Measurements from ENCODE around the gene SLC5A2. TPM values are rescaled to one million over a fixed set of nuclear protein-coding genes. Genes with fewer than 3 reads are reported as not detected.
"Not testable (repeated sequence)": the region's sequence is repeated elsewhere in the genome, so short reads cannot be mapped to it uniquely, and the experiment has no call there.

The SLC5A2 gene
- total RNA-seq, 4 donors from 2014 or later = 1.1 to 1.4 TPM; not detected in 2

DNA sequence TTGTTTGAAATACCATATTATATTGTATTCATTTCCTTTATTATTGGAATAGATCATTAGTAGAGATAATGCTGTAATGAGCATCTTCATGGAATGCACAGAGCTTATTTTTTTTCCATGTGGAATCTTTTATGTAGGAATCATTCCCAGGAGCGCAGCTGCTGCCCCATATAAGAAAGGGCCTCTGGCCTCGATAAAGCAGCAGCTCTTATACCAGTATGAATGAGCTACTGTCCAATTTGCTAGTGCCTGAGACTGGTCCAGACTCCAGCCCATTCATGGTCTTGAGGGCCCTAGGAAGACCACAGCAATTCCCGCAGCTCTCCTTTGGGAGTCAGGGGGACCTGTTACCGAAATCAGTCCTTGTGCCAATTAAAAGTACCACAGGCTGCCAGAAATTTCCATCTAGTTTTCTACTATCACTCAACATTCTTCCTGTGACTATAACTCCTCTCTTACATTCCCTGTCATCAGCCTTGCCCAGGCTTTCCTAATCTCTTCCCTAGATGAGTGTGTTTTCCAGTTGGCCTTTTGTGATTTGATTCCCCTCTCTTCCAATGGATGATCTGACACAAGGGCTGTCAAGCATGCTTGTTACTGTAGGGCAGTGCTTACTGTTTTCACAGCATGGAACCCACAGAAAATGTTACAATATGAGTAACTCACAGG, 42.3 kb upstream of the SLC5A2 start:
- TF ChIP-seq, protein P1, sequence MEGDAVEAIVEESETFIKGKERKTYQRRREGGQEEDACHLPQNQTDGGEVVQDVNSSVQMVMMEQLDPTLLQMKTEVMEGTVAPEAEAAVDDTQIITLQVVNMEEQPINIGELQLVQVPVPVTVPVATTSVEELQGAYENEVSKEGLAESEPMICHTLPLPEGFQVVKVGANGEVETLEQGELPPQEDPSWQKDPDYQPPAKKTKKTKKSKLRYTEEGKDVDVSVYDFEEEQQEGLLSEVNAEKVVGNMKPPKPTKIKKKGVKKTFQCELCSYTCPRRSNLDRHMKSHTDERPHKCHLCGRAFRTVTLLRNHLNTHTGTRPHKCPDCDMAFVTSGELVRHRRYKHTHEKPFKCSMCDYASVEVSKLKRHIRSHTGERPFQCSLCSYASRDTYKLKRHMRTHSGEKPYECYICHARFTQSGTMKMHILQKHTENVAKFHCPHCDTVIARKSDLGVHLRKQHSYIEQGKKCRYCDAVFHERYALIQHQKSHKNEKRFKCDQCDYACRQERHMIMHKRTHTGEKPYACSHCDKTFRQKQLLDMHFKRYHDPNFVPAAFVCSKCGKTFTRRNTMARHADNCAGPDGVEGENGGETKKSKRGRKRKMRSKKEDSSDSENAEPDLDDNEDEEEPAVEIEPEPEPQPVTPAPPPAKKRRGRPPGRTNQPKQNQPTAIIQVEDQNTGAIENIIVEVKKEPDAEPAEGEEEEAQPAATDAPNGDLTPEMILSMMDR (IDR thresholded peaks at IDR 0.05) = no peak
- TF ChIP-seq EP300 (IDR thresholded peaks at IDR 0.05) (no peak), POLR2AphosphoS5 (IDR thresholded peaks at IDR 0.05) (no peak), POLR2A (IDR thresholded peaks at IDR 0.05) (no peak)
- H3K4me1 ChIP-seq = peaks cover 5% of the 10 kb centered on the region
- no peaks in the 10 kb centered on the region for H3K9me3 ChIP-seq
- H3K4me3 ChIP-seq = no peak overlapping the region
- DNase-seq (ENCODE audit: low spot score in 2 of 2) = no peak
- no peak overlapping the region for H3K27ac ChIP-seq
- H3K36me3 ChIP-seq = no peaks in the 10 kb centered on the region
- WGBS = 67% methylated on average over 4 of the region's 4 CpGs
- no peaks in the 10 kb centered on the region for H3K27me3 ChIP-seq

DNA sequence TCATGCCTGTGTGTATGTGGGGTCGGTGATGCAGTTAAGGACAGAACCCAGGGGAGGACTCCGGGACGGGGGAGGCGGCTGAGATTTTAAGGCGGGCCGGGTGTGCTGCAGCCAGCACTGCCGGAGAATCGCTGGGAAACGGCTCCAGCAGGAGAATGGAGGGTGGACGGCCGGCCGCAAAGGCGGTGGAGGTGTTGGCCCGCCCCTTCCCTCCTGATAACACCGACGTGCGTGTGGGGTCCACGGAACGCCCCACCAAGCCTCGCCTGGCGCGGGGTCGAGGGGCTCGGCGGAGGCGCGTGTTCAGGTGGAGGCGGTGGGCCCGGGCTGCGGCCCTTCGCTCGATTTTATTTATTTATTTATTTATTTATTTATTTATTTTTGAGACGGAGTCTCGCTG, 41.0 kb upstream of the SLC5A2 start:
- Histone ChIP-seq H3K4me1 (peaks cover 5% of the 10 kb centered on the region), H3K36me3 (no peaks in the 10 kb centered on the region), H3K4me3 (peak overlapping the region; percentile 52), H3K27ac (peak overlapping the region; percentile 60), H3K9me3 (no peaks in the 10 kb centered on the region), H3K27me3 (no peaks in the 10 kb centered on the region)
- WGBS = 60% methylated on average over 33 of the region's 34 CpGs
- DNase-seq (ENCODE audit: low spot score in 2 of 2) = no peak
- TF ChIP-seq POLR2AphosphoS5 (IDR thresholded peaks at IDR 0.05) (no peak), POLR2A (IDR thresholded peaks at IDR 0.05) (no peak), EP300 (IDR thresholded peaks at IDR 0.05) (no peak)
- TF ChIP-seq, protein P1 (IDR thresholded peaks at IDR 0.05) = no peak

DNA sequence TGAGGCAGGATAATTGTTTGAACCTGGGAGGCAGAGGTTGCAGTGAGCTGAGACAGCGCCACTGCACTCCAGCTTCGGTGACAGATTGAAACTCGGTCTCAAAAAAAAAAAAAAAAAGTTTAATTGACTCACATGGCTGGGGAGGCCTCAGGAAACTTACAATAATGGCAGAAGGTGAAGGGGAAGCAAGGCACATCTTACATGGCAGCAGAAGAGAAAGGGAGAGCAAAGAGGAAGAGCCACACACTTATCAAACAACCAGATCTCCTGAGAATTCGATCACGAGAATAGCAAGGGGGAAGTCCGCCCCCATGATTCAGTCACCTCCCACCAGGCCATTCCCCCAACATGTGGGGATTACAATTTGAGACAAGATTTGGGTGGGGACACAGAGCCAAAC, 37.0 kb upstream of the SLC5A2 start:
- H3K27ac ChIP-seq; H3K9me3 ChIP-seq; H3K4me3 ChIP-seq; H3K4me1 ChIP-seq; H3K27me3 ChIP-seq; DNase-seq (ENCODE audit: low spot score in 2 of 2); H3K36me3 ChIP-seq: not testable (repeated sequence)
- 80% methylated on average over 6 of the region's 6 CpGs for WGBS

DNA sequence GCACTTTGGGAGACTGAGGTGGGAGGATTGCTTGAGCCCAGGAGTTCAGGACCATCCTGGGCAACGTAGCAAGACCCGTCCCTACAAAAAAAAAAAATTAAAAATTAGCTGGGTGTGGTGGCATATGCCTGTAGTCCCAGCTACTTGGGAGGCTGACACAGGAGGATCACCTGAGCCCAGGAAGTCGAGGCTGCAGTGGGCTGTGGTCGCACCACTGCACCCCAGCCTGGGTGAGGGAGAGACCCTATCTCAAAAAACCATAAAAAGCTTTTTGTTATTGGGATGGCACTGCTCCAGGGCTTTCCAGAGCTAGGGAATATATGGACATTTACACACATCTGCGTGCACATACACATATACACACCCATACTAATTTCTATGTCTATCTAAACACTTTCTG, 31.7 kb upstream of the SLC5A2 start:
- no peaks in the 10 kb centered on the region for H3K27me3 ChIP-seq
- 79% methylated on average over 5 of the region's 5 CpGs for WGBS
- H3K4me1 ChIP-seq = peaks cover 51% of the 10 kb centered on the region
- TF ChIP-seq POLR2AphosphoS5 (IDR thresholded peaks at IDR 0.05) (no peak), EP300 (IDR thresholded peaks at IDR 0.05) (no peak), POLR2A (IDR thresholded peaks at IDR 0.05) (no peak)
- TF ChIP-seq, protein P1 (IDR thresholded peaks at IDR 0.05) = no peak
- H3K27ac ChIP-seq = no peak overlapping the region
- DNase-seq (ENCODE audit: low spot score in 2 of 2) = peak; percentile 17 to 37
- H3K4me3 ChIP-seq = no peak overlapping the region
- H3K9me3 ChIP-seq = no peaks in the 10 kb centered on the region
- no peaks in the 10 kb centered on the region for H3K36me3 ChIP-seq

DNA sequence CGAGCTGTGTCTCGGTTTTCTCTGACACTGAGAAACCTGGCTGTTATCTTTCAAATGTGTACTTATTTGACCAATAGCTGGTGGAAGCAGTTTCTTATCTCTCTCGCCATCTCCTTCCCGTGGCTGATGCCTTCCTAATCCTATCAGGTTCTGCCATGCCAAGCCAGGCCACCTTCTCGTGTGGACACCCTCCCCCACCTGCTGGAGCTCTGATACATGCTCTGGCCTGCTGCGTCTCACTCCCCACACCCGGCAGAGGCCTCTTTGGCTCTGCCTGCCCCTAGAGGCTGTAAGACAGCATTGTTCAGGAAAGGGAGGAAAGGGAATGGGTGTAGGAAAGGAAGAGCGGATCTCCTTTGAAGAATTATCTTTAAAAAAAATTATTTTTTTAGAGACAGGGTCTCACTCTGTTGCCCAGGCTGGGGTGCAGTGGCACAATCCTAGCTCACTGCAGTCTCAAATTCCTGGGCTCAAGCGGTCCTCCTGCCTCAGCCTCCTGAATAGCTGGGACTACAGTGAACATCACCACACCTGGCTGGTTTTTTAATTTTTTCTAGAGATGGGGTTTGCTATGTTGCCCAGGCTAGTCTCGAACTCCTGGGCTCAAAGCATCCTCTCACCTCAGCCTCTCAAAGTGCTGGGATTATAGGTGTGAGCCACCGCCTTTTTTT, 31.1 kb upstream of the SLC5A2 start:
- DNase-seq (ENCODE audit: low spot score in 2 of 2) = peak; percentile 70 to 75
- Histone ChIP-seq H3K4me1 (peaks cover 57% of the 10 kb centered on the region), H3K36me3 (no peaks in the 10 kb centered on the region), H3K27ac (peak overlapping the region; percentile 91), H3K4me3 (no peak overlapping the region), H3K27me3 (no peaks in the 10 kb centered on the region), H3K9me3 (no peaks in the 10 kb centered on the region)
- WGBS = 45% methylated on average over 11 of the region's 11 CpGs
- no peak for TF ChIP-seq EP300 (IDR thresholded peaks at IDR 0.05)
- TF ChIP-seq, protein P1 (IDR thresholded peaks at IDR 0.05) = peak; percentile 50 to 69
- no peak for TF ChIP-seq POLR2AphosphoS5 (IDR thresholded peaks at IDR 0.05)
